K562 (cell line): ENCODE results near the gene DRAXIN. TPM values are rescaled to one million over a fixed set of nuclear protein-coding genes. Genes with fewer than 3 reads are reported as not detected.

ENCODE experiments used
- ATAC-seq: fragments of 200-7000 bp; cut with Tn5 transposase; 3 replicates; pipeline ENCODE4 v1.9.1; 2020; ENCODE audit warnings: moderate library complexity
- BruUV-seq: library from RNA; stranded (reverse); fragments of 400-500 nt; replicated peaks from 2 replicates; lab custom pipeline; 2021; lab: Mats Ljungman, UMichigan
- CTCF ChIA-PET: fragments of 300-600 bp; formaldehyde crosslinking; extraction: SDS; loops from one replicate; lab custom pipeline; 2021; ENCODE audit warnings: low intra/inter-chr PET ratio; lab: Yijun Ruan, JAX
- POLR2A ChIA-PET: fragments of 300-600, 350-650 bp; sonication (Branson Sonifier 250); formaldehyde crosslinking; extraction: SDS; loops from one replicate; lab custom pipeline; 2021; ENCODE audit warnings: antibody characterized with exemption, inconsistent platforms; lab: Yijun Ruan, JAX
- DNase-seq, 4 experiments: peaks; one replicate each; pipeline versions ENCODE4 v3.0.0 to v3.0.0-alpha.2; 2011 to 2018; ENCODE audit warnings: low spot score in 3 of 4, mixed read lengths in 3 of 4; ENCODE audit errors: extremely low read depth in 1 of 4
- FAIRE-seq: peaks from 2 replicates; lab custom pipeline; 2011; peaks lifted over from hg19 to GRCh38; lab: Jason Lieb, UNC
- H2AFZ ChIP-seq: 2 replicates; pipeline ENCODE4 v1.6.0; 2011; ENCODE audit warnings: low read depth, low read length, control low read depth, inconsistent platforms
- H3K27ac ChIP-seq: fragments of 200-600 bp; 3 replicates; pipeline ENCODE4 v1.8.0; 2011; ENCODE audit warnings: low read depth, mild to moderate bottlenecking, control low read depth, inconsistent platforms, low read length, moderate library complexity, mixed read lengths; ENCODE audit errors: extremely low read depth
- H3K27me3 ChIP-seq, 2 experiments: fragments of 300-600 bp in 1 of 2; 2 replicates in 1 of 2; 3 replicates in 1 of 2; pipeline versions ENCODE4 v1.6.0 to v1.8.0; 2011; ENCODE audit warnings: inconsistent platforms in 2 of 2, low read length in 2 of 2, mild to moderate bottlenecking in 1 of 2, mixed read lengths in 1 of 2, moderate library complexity in 1 of 2; ENCODE audit not compliant: control insufficient read depth in 2 of 2, insufficient read depth in 2 of 2
- H3K36me3 ChIP-seq: fragments of 300-600 bp; 3 replicates; pipeline ENCODE4 v1.8.0; 2011; ENCODE audit warnings: mild to moderate bottlenecking, low read length, inconsistent platforms; ENCODE audit not compliant: control insufficient read depth, insufficient read depth
- H3K4me1 ChIP-seq, 2 experiments: fragments of 200-600 bp in 1 of 2; replicated peaks in 1 of 2; 2 replicates in 1 of 2; 3 replicates in 1 of 2; pipeline versions ENCODE4 v1.5.1 to v1.8.0; 2011; ENCODE audit warnings: inconsistent platforms in 2 of 2, low read length in 2 of 2, mild to moderate bottlenecking in 1 of 2, mixed read lengths in 1 of 2, moderate library complexity in 1 of 2; ENCODE audit not compliant: control insufficient read depth in 2 of 2, insufficient read depth in 2 of 2
- H3K4me2 ChIP-seq: 2 replicates; pipeline ENCODE4 v1.6.1; 2011; ENCODE audit warnings: low read length, control low read depth, inconsistent platforms, mixed read lengths; ENCODE audit not compliant: insufficient read depth
- H3K4me3 ChIP-seq: fragments of 200-600 bp; sonication (generic), shearing (Covaris generic); 2 replicates; pipeline ENCODE4 v1.5.1; 2016; ENCODE audit warnings: control low read depth, inconsistent platforms
- H3K79me2 ChIP-seq: fragments of 200-600 bp; 3 replicates; pipeline ENCODE4 v1.8.0; 2011; ENCODE audit warnings: low read length, inconsistent platforms; ENCODE audit not compliant: control insufficient read depth, insufficient read depth
- H3K9ac ChIP-seq, 2 experiments: 2 replicates each; pipeline versions ENCODE4 v1.6.0 to v1.6.1; 2011; ENCODE audit warnings: low read depth in 2 of 2, low read length in 2 of 2, control low read depth in 1 of 2, inconsistent platforms in 1 of 2, mild to moderate bottlenecking in 1 of 2, mixed read lengths in 1 of 2; ENCODE audit not compliant: insufficient read depth in 1 of 2
- H3K9me1 ChIP-seq: one replicate; pipeline ENCODE4 v1.6.0; 2011; ENCODE audit warnings: inconsistent platforms, mild to moderate bottlenecking, low read length, moderate library complexity; ENCODE audit not compliant: control insufficient read depth, insufficient read depth
- H3K9me3 ChIP-seq: replicated peaks from 2 replicates; pipeline ENCODE4 v1.5.1; 2011; ENCODE audit warnings: low read depth, low read length, inconsistent platforms; ENCODE audit not compliant: control insufficient read depth, insufficient read depth
- H4K20me1 ChIP-seq: replicated peaks from 2 replicates; pipeline ENCODE4 v1.6.1; 2011; ENCODE audit warnings: low read length, inconsistent platforms, mixed read lengths; ENCODE audit not compliant: control insufficient read depth, insufficient read depth
- ETV1 ChIP-seq: fragments of 450-650 bp; conservative IDR thresholded peaks from 2 replicates; pipeline ENCODE4 v1.6.1; 2016; ENCODE audit warnings: missing genetic modification characterization, control low read depth, low read depth, missing compliant biosample characterization
- FOXP1 ChIP-seq: sonication (generic); formaldehyde crosslinking; IDR thresholded peaks from 2 replicates; pipeline ENCODE4 v1.8.0; 2022; ENCODE audit warnings: mild to moderate bottlenecking, missing genetic modification reagents
- GTF2A2 ChIP-seq: IDR thresholded peaks from 2 replicates; pipeline ENCODE4 v1.6.1; 2016; ENCODE audit warnings: mild to moderate bottlenecking, missing genetic modification characterization, missing compliant biosample characterization
- MYBL2 ChIP-seq, 2 experiments: fragments of 450-650 bp in 1 of 2; sonication (generic) in 1 of 2; formaldehyde crosslinking in 1 of 2; IDR thresholded peaks; 2 replicates each; pipeline versions ENCODE4 v1.6.1 to v1.8.1; 2017 to 2022; ENCODE audit warnings: borderline replicate concordance in 1 of 2, inconsistent platforms in 1 of 2, low read depth in 1 of 2, mild to moderate bottlenecking in 1 of 2, missing genetic modification reagents in 1 of 2, moderate library complexity in 1 of 2
- PHB ChIP-seq: fragments of 250-450 bp; sonication (Bioruptor Pico); IDR thresholded peaks from 2 replicates; pipeline ENCODE4 v1.5.0; 2021
- RAD51 ChIP-seq: fragments of 450-650 bp; IDR thresholded peaks from 2 replicates; pipeline ENCODE4 v1.7.1; 2016; ENCODE audit warnings: low read depth, mild to moderate bottlenecking, borderline replicate concordance
- RCOR1 ChIP-seq, 2 experiments: IDR thresholded peaks; 2 replicates each; pipeline ENCODE4 v1.6.1; 2012; ENCODE audit warnings: low read depth in 2 of 2, low read length in 2 of 2, borderline replicate concordance in 1 of 2, improper control_type of control experiment in 1 of 2
- TARDBP ChIP-seq: fragments of 450-650 bp; IDR thresholded peaks from 2 replicates; pipeline ENCODE4 v1.6.1; 2016
- XRCC3 ChIP-seq: fragments of 450-650 bp; IDR thresholded peaks from 2 replicates; pipeline ENCODE4 v1.6.1; 2017; ENCODE audit warnings: mild to moderate bottlenecking, moderate library complexity
- YY1 ChIP-seq, 3 experiments: IDR thresholded peaks; 2 replicates each; pipeline ENCODE4 v1.6.1; 2011; ENCODE audit warnings: low read length in 2 of 3, mild to moderate bottlenecking in 2 of 3, moderate library complexity in 2 of 3, borderline replicate concordance in 1 of 3, control low read depth in 1 of 3, low read depth in 1 of 3; ENCODE audit not compliant: insufficient read depth in 3 of 3, insufficient replicate concordance in 2 of 3, control insufficient read depth in 1 of 3, insufficient read length in 1 of 3; ENCODE audit errors: extremely low read depth in 1 of 3
- ZBED1 ChIP-seq: IDR thresholded peaks from 2 replicates; pipeline ENCODE4 v1.6.1; 2014
- ZNF212 ChIP-seq: fragments of 450-650 bp; formaldehyde crosslinking; IDR thresholded peaks from 2 replicates; pipeline ENCODE4 v1.4.0; 2020; ENCODE audit warnings: mild to moderate bottlenecking
- ZNF24 ChIP-seq: fragments of 450-650 bp; IDR thresholded peaks from 2 replicates; pipeline ENCODE4 v1.6.1; 2016
- ZNF274 ChIP-seq: IDR thresholded peaks from 2 replicates; pipeline ENCODE4 v1.6.1; 2011; ENCODE audit warnings: low read depth, mild to moderate bottlenecking, low read length, moderate library complexity, borderline replicate concordance
- ZNF695 ChIP-seq: fragments of 450-650 bp; formaldehyde crosslinking; IDR thresholded peaks from 2 replicates; pipeline ENCODE4 v1.4.0; 2020; ENCODE audit warnings: mild to moderate bottlenecking, moderate library complexity
- WGBS: fragments of 100-300 bp; shearing (Covaris generic); methylation state at CpG from one replicate; pipeline ENCODE4 v1.1.6; 2016; ENCODE audit warnings: low coverage, mixed read lengths; ENCODE audit not compliant: insufficient coverage; ENCODE audit errors: missing lambda C conversion rate; 5-methylcytosine and 5-hydroxymethylcytosine counted together
- in situ Hi-C: fragments of 300-500 bp; cut with MboI; formaldehyde crosslinking; loops from 4 replicates; pipeline ENCODE4 v1.15.0; 2018; ENCODE audit warnings: inconsistent platforms, mixed read lengths
- intact Hi-C: fragments of 100-400 bp; cut with micrococcal nuclease; formaldehyde crosslinking; loops from 2 replicates; pipeline ENCODE4 v1.14.2; 2022
- polyA plus RNA-seq, 8 experiments: library from polyadenylated mRNA; depleted of rRNA in 4 of 8; stranded (reverse) in 5 of 8; unstranded in 3 of 8; fragments of >200 nt; fragmentation: Nextera tagmentation in 2 of 8; fragmentation: Illumina TruSeq in 1 of 8; extraction: Ambion mirVana in 2 of 8; extraction: Trizol in 1 of 8; gene quantifications; 2 replicates each; pipeline versions ENCODE4 v1.2.1 to v1.2.3, GENCODE V29; 2011 to 2014; ENCODE audit warnings: inconsistent platforms in 1 of 8, missing spikeins in 1 of 8
- total RNA-seq, 7 experiments: library from RNA; depleted of rRNA in 6 of 7; stranded (reverse); fragments of >200 nt in 6 of 7; fragmentation: Illumina TruSeq in 2 of 7; extraction: Trizol in 2 of 7; gene quantifications; 2 replicates each; pipeline versions ENCODE4 v1.2.1 to v1.2.3, GENCODE V29; 2011 to 2021; ENCODE audit warnings: low replicate concordance in 1 of 7
- TF ChIP-seq, protein P1 (sequence below): fragments of 450-650 bp; IDR thresholded peaks from 2 replicates; pipeline ENCODE4 v1.6.1; 2016; ENCODE audit warnings: missing biosample characterization, missing genetic modification characterization

Gene DRAXIN
- total and polyA plus RNA-seq, 9 of the 15 experiments (the other 6 are each of a cell fraction or from before 2014, with no cell fraction given), result 0.01 to 0.04 (median 0.01) TPM; not detected in 6

DNA sequence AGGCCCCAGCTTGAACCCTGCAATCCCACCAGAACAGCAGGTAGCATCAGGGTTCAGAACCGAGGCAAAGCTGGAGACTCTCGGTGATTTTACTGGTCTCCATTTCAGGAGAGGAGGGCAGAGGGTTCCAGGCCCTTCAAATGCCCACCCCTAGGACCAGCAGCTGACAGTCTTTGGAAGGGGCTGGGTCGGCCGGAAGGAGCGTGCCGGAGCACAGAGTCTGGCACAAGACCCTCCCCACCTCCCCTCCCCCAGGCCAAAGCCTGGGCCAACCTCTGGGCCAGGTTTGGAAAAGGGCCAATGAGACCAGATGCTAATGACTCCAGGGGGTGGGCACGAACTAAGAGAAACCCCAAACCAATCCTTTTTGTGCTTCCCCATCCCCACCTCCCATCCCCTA, 44.2 kb upstream of the DRAXIN start:
- Histone ChIP-seq H3K79me2 (no peaks in the 10 kb centered on the region), H3K27me3 (no peaks in the 10 kb centered on the region; a peak in 2 of 5 replicates), H3K4me1 (peaks cover 15 to 40% of the 10 kb centered on the region in 2 experiments; a peak in 4 of 5 replicates), H3K27ac (no peak overlapping the region), H3K36me3 (no peaks in the 10 kb centered on the region), H2AFZ (no peak overlapping the region), H3K4me2 (no peak overlapping the region), H3K4me3 (no peak overlapping the region), H3K9me3 (no peaks in the 10 kb centered on the region), H3K9ac (no peak overlapping the region), H4K20me1 (no peaks in the 10 kb centered on the region; the same call in 1 of the 2 replicates), H3K9me1 (no peaks in the 10 kb centered on the region)
- POLR2A ChIA-PET, result interaction anchor here (0.6 to 1.0 kb wide), 5 partner anchors 17 to 610 kb away, joined by 3 read pairs; partner anchors contain the start of gene FBXO6
- CTCF ChIA-PET, result no interaction called here
- DNase-seq, result no peak
- in situ Hi-C loops, result no loop called here
- 25% methylated on average over 7 of the region's 7 CpGs for WGBS
- no TSS peak for BruUV-seq
- intact Hi-C loops, result no loop called here
- FAIRE-seq, result no peak
- TF ChIP-seq PHB (CRISPR knock-in tag) (no peak), ZNF695 (CRISPR knock-in tag) (no peak)
- no peak for ATAC-seq

DNA sequence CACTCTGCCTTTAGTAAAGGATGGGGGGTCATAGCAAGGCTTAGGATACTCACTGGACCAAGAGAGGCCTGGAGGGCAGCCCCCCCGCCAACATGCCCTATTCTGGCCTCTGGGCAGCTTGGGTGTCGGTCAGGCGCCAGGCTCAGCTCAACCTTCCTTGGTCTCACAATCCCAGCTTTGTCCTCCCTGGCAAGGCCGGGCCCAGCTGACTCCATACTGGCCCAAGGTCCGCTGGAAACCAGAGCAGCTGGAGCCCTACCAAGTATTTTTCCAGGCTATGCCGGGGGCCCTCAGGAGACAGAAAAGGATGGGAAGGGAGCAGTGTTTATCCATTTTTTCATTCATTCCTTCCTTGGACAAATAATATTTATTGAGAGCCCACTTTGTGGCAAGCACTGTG, 43.5 kb upstream of the DRAXIN start:
- H3K36me3 ChIP-seq, result no peaks in the 10 kb centered on the region
- peak overlapping the region; percentile 76; the same call in 1 of the 2 replicates for H3K4me2 ChIP-seq
- no TSS peak for BruUV-seq
- no peak overlapping the region for H3K4me3 ChIP-seq
- POLR2A ChIA-PET, result interaction anchor here (0.5 to 1.1 kb wide), 10 partner anchors 10 to 610 kb away, joined by 3 to 5 read pairs (median 3); no protein-coding TSS in a partner anchor
- H4K20me1 ChIP-seq, result no peaks in the 10 kb centered on the region; the same call in 1 of the 2 replicates
- H3K27ac ChIP-seq, result no peak overlapping the region
- peak overlapping the region in 1 of 2 experiments; percentile 86; a peak in 2 of 4 replicates for H3K9ac ChIP-seq
- 0 out of 2 replicates have a peak overlapping the region, but pooled peaks have one; percentile 92 for H2AFZ ChIP-seq
- WGBS, result 72% methylated on average over 6 of the region's 6 CpGs
- intact Hi-C loops, result no loop called here
- H3K27me3 ChIP-seq, result no peaks in the 10 kb centered on the region; a peak in 1 of 5 replicates
- ATAC-seq (no peak), DNase-seq (no peak), FAIRE-seq (no peak)
- in situ Hi-C loops, result no loop called here
- CTCF ChIA-PET, result interaction anchor here (3.3 kb wide), 1 partner anchor 73 kb away, joined by 52 read pairs; no protein-coding TSS in a partner anchor
- peaks cover 15 to 42% of the 10 kb centered on the region in 2 experiments; a peak in 4 of 5 replicates for H3K4me1 ChIP-seq
- no peaks in the 10 kb centered on the region for H3K79me2 ChIP-seq
- TF ChIP-seq RCOR1 (IDR thresholded peaks at IDR 0.05; ENCODE audit: borderline replicate concordance in 1 of 2, low read depth in 2 of 2, low read length in 2 of 2), result no peak
- no peak for TF ChIP-seq TARDBP
- TF ChIP-seq YY1 (IDR thresholded peaks at IDR 0.05; ENCODE audit: borderline replicate concordance in 1 of 3, control insufficient read depth in 1 of 3, extremely low read depth in 1 of 3, insufficient read depth in 3 of 3, insufficient read length in 1 of 3, insufficient replicate concordance in 2 of 3, low read depth in 1 of 3, low read length in 2 of 3), result no peak
- TF ChIP-seq, protein P1, sequence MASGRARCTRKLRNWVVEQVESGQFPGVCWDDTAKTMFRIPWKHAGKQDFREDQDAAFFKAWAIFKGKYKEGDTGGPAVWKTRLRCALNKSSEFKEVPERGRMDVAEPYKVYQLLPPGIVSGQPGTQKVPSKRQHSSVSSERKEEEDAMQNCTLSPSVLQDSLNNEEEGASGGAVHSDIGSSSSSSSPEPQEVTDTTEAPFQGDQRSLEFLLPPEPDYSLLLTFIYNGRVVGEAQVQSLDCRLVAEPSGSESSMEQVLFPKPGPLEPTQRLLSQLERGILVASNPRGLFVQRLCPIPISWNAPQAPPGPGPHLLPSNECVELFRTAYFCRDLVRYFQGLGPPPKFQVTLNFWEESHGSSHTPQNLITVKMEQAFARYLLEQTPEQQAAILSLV (tag), result no peak
- TF ChIP-seq MYBL2 (IDR thresholded peaks at IDR 0.05; ENCODE audit: low read depth), result no peak
- TF ChIP-seq MYBL2 (CRISPR knock-in tag; IDR thresholded peaks at IDR 0.05; ENCODE audit: borderline replicate concordance), result no peak
- no peak for TF ChIP-seq ZNF212 (CRISPR knock-in tag)
- TF ChIP-seq FOXP1 (CRISPR knock-in tag), result no peak
- no peak for TF ChIP-seq GTF2A2 (tag)
- TF ChIP-seq XRCC3, result no peak
- no peak for TF ChIP-seq ETV1 (tag)
- no peak for TF ChIP-seq ZBED1
- TF ChIP-seq ZNF24, result no peak
- no peak for TF ChIP-seq RAD51
- TF ChIP-seq ZNF274, result no peak
- H3K9me3 ChIP-seq, result no peaks in the 10 kb centered on the region
- H3K9me1 ChIP-seq, result no peaks in the 10 kb centered on the region
